SHP77 treated with DMSO at 0.1 percent for 48 hours (cell line): Measurements from ENCODE around the gene NRGN.
"Not testable (repeated sequence)": the region's sequence is repeated elsewhere in the genome, so short reads cannot be mapped to it uniquely, and the experiment has no call there.

Experiments
- DNase-seq: peaks from one replicate; lab custom pipeline; 2025; lab: John Stamatoyannopoulos, UW

NRGN gene

DNA sequence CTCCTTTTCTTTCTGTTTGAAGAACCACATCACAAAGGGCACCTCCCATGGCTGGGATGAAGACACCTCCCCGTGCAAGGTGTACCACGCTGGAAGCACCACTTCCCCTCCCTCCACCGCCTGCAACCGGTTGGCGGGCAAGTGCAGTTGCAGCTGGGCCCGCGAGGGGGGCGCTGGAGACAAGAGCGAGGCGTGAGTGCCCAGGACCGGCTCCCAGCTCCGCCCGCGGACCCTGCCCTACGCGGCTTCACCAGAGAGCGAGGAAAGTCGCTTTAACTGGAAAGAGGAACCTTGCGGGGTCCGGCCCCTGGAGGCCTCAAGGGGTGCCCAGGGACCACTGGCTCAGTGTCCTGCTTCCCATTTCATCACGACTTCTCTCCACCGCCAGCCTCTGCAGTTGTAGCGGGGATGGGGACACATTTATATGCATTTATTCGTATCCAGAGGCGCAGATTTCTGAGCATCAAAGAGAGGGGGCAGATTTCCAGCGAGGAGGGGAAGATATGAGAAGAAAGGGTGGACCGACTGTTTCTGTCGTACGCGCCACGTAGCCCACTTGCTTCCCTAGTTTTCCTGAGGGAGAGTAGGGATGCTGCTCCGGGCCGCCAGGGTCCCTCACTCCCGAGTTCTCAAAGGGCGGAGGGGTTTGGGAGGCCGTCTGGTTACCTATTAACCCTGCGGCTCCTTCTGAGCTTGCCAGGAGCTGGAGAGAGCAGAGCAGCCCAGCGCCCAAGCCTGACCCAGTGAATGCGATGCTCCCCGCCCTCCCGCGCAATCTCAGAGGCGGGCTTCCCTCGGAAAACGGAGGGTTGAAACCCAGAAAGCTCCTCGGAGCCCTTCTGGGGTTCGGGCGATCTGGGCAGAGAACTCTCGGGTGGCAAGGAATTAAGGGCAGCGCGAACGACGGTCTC is 18.9 kb downstream of the NRGN start:
- no peak for DNase-seq

DNA sequence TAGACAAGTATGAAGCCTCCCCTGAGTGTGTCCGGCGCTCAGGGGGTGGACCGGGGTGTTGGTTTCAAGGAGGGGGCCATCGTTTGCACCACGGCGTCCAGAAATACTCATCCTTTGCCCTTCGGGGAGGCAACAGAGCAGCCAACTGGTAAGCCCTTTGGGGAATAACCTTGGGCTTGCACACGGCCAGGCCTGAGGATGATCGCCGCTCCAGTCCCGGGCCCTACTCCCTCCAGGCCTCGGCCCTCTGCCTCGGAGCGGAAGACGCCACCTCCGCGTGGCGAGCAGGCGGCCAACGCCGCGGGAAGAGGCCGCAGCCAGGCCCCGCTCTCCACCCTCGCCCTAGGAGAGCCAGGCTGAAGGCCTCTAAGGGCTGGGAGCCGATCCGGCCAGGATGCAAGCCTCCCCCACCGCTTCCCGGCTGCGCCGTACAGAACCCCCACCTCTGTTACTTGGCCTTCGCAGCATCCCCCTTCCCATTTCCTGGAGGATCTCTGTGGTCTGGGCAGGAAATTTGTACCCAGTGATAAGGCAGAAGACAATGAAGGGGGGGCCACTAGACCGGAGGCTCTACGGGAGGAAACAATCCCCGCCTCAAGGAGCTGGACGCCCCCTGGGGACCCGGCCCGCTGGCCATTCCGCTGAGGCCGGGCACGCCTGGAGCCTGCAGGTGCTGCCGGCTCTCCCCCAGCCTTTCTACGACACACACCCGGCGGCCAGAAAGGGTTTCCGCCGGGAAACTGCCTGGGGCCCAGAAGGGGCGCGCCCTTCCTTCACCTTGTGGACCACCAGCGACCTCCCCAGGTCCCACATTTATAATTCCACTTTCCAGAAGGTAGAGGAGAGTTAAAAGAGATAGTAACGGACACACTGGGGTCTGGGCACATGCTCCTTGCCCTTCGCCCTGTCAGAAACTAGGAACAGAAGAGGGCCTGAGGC is 19.8 kb downstream of the NRGN start:
- no peak for DNase-seq

DNA sequence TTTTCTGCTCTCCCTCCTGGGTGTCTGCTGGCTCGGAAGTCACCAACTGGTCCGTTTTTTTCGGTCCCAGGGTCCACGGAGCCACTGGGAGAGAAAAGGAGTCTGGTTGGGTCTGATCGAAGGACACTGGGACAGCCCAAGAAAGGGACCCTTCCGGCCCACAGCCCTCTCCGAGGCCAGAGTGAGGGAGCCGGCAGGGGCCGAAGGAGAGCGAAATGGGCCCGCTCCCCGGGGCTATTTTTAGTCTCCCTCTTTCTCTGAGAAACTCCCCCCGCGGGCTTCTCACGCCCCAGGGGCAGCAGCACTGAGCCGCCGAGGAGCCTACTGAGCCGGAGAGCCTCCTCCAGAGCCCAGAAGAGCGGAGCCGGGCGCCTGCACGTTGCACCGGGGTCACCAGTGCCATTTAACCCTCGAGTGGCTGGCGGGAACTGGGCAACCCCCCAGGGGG is 20.5 kb downstream of the NRGN start:
- DNase-seq: no peak

DNA sequence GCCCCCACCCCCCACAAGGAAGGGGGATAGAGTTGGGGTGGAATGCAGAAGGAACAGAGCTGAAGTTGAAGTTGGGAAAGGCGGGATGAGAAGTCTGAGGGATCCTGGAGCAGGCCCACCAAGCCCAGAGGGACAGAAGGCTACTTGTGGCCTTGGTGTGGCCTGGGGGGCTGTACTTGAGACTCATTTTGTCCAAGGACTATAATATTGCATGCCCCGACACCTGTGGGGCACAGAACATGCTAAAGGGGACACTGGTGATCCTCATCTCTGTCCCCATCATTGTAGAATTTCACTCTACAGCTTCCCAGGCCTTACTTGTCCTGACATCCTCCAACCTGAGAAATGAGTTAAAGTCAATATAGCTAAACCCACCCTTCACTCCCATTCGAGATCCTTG is 21.1 kb downstream of the NRGN start:
- no peak for DNase-seq

DNA sequence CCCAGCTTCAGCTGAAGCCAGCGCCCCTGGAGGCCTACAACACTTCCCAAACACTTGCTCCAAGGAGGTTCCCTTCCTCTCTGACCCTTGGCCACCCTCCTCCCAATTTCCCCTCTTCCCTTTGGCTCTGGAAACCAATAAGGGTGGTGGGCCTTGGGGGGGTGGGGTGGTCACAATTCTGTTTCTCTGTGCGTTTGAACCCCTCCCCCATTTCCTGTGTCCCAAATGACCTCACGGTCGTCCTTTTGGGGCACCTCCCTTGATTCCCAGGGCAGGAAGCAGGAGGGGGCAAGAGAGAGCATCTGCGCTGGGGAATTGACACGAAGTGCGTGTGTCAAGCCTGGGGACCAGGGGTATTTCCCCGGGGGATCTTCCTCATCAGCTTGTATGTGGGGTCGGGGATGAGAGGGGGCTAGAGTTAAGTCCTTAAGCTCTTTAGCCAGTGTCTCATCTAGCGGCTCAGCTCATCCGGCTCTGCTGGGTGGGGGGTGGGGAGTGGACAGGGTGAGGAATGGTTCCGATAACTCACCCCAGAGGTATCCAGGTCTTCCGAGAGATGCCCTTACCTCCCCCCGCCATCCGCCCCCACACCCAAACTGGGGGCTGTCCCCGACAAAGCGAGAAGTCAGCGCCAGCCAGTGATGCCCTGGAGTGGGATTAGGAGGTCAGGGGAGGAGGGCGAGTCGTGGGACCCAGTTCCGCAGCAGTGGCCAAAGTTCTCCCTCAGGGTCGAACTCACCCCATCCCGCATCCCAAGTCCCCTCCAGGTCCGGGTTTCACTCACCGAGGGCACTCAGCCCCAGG is 21.8 kb downstream of the NRGN start:
- no peak for DNase-seq

DNA sequence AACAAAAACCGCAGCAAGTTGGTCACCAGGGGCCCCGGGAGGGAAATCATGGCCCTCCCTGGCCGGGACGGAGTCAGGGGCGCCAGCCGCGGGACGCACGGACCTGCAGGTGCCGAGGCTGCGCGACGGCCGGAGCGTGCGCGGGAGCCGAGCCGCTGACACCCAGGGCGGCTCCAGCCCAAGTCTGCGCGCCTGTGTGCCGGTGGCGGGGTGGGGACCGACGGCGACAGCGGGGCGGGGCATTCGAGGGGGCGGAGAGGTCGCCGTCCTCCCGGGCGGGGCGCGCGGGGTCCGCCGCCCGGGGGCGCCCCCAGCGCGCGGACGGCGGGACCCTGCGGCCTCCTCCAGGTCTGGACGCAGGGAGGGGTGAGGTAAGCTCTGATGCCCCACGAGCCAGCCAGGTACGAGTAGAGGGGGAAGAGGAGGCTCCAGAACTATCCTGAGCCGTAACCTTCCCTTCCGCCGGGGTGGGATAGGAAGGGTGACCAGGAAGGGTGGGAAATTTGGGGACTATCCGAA is 22.4 kb downstream of the NRGN start, which contains the start of gene ESAM:
TSS of gene ESAM (minus strand) at position 186 of the 519 bp plus-strand sequence. CDS start at position 50, 136 bp downstream.
- DNase-seq: no peak

DNA sequence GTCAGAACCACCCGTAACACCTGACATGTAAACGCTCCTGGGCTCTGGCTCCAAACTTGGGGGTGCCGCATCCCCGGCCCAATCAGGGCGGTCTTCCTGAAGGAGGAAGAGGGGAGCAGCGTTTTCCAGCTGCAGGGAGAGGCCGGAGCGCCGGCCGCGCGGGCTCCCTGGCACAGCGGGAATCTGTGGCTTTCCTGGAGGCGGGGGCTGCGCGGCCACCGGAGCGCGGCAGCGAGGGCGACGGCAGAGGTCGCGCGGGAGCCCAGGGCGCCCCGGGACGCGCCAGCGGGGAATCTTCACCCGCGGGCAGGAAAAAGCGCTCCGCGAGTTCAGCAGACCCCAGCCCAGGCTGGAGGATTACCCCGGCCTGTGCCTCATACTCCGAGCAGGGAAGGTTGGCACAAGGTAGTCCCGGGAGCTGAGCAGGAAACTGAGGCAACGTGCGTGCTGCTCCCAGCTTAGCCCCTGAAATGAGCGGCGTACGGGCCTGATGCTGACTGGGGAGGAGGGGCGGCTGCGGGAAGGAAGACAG is 22.9 kb downstream of the NRGN start:
- DNase-seq: no peak

DNA sequence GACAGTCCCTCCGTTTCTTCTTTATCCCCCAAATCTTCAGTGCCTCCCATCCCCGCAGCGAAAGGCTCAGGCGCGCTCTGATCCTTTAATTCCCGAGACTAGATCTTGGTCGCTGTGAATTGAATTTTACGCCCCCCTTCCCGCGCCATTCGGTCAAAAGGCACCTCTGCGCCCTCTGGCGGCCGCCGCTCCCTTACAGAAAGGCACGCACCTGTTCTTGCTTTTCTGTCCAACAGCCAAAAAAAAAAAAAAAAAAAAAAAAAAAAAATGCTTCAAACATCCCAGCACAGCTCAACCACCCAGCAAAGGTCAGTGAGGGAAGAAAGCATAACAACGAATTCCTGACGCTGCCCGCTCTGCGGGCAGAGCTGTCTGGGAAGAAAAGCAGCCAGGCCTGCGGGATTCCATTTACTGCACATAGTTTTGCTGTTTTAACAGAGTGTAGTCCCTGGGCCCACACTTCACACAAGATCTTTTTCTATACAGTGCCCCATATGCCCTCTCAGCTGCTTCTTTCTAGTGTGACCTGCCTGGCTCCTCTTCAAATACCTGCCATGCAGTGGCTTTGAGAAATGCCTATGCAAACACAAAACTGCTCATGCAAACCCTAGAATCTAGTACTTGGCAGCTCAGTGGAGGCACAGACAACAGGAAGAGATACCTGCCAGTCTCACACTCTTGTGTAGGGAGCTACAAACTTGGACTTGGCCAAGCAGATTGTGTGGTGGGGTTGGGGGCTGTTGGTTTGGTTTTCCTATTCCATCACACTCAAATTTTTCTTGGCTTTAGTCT is 23.6 kb downstream of the NRGN start:
- DNase-seq: peak; percentile 4

DNA sequence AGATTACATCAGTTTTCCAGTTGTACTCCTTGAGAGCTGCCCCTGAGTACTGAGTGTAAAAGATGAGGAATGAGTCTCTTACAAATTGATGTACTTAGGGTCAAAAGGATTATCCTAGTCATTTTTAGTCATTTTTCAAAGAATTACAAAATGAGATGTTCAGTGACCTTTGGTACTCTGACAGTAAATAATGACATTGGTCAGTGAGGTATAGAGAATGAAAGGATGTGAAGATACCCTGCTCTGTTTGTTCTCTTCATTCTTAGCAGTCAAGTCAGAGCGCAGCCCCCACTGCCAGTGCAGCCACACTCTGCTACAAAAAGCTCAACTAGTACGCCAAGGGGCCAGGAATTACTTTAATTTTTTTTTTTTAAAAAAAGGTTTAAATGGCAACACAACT is 26.4 kb downstream of the NRGN start:
- no peak for DNase-seq

DNA sequence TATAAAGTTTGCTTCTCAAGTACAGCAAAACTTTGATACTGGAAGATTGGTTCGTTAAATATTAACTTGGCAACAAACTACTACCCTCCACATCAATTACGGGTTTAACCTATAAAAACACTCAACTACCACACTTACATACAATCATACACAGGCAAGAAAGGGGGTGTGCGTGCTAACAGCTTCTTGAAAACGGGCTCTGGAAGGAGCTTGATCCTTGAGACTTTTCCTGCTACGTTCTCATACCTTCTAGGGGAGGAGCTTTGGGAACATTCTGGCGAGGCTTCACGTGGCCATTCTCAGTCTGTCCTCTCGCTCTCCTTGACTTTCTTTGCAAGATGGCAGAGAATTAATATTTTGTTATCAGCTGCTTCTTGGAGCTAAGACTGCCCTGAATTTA is 29.2 kb downstream of the NRGN start:
- DNase-seq: no peak

DNA sequence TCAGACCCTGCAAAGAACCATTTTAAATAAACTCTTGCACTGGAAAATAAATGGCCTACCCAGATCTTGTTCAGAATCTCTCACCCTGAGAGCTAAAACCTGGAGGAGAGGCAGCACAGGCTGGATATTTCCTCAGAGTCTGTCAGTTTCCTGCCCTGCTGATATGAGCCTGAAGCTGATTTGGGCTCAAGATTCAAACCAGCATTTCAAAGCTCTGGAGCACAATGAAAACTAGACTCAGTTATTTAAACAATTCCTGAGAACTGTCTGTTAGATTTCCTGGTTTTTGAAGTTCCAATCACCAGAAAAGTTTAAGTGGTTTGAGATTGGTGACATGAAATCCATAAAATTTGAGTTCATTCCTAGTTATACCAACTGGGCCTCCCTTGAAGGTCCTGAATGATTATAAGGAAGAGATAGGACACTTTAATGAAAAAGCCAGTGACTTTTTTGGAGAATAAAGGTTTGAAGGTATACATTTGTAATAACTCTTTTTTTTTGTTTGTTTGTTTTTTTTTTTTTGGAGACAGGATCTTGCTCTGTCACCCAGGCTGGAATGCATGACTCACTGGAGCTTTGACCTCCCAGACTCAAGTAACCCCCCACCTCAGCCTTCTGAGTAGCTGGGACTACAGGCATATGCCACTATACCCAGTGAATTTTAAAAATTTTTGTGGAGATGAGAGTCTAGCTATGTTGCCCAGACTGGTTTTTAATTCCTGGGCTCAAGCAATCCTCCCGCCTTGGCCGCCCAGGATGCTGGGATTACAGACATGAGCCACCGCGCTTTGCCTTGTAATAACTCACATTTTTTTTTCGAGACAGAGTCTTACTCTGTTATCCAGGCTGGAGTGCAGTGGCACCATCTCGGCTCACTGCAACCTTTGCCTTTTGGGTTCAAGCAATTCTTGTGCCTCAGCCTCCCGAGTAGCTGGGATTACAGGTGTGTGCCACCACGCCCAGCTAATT is 30.3 kb downstream of the NRGN start:
- no peak for DNase-seq

DNA sequence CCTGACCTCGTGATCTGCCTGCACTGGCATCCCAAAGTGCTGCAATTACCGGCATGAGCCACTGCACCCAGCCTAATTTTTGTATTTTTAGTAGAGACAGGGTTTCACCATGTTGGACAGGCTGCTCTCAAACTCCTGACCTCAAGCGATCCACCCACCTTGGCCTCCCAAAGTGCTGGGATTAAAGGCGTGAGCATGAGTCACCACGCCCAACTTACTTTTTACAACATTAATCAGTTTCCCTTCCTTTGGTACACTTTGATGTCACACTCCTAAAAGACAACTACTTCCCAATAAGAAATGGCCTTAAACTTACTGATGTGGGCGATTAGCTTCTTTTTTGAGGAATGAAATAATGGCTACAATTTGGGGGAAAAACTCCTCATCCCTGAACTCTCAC is 31.2 kb downstream of the NRGN start:
- DNase-seq: not testable (repeated sequence)

DNA sequence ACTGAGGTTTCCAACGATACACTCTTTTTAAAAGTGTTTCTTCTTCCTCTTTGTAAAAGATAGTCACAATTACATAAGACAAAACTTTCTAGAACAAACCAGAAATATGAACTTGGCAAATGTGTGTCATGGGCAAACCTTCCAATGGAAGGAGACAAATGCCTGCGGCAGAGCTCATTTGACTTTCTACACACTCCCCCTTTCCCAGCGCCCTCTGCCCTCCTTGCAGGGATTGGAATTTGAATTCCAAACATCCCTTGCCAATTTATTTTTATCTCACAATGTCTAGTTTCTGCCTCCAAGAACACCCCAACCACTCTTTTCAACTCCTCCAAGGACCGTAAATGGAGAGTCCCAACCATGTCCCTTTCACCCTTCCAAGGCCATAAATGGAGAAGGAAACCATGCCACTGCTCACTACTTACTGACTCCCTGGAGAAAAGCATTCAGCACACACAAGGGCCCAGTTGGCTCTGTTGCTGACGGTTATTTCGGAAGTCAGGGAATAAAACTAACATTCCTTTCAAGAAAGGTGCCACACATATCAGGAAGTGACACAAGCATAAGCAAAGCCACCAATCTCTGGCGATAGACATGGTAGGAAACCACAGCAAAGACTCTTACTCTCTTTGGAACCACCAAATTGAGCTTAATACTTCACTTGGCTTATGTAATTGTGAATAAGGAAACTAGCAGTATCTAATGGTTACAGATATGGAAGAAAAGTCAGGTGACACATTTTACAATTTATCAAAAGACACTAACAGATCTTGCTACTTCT is 37.3 kb downstream of the NRGN start:
- DNase-seq: no peak

DNA sequence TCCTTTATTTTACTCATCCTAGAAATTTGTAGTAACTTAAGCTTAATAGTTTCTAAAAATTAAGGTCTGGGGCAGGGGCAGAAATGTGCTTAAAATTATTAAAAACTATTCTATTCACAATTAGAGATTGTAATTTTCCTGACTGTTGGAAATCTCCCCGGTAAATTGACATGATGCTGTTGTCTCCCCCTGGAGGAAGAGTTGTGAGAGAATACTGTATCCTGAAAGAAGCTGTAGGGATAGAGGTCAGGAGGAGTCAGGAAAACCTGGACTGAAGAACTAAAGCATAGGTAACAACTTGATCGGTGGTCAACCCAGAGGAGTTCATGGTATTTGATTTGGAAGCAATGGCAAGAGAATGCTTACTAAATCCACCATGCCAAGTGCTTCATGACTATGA is 38.5 kb downstream of the NRGN start:
- no peak for DNase-seq

DNA sequence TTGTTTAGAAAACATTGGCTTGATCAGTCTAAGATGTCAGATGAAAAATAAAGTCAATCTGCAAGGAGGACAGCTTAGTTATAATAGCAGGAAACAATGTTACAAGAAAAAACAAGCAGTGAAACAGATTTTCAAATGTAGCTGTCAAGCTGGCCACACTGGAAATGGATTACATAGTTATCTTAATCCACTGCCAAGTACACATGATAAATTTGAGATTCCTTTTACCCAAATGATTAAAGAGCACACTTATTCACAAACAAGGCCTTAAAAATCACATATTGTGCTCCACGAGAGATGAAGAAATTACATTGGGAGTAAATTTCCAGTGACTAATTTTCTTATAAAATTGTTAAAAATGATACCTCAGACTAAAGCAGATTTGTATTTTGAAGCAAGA is 39.8 kb downstream of the NRGN start:
- DNase-seq: no peak

DNA sequence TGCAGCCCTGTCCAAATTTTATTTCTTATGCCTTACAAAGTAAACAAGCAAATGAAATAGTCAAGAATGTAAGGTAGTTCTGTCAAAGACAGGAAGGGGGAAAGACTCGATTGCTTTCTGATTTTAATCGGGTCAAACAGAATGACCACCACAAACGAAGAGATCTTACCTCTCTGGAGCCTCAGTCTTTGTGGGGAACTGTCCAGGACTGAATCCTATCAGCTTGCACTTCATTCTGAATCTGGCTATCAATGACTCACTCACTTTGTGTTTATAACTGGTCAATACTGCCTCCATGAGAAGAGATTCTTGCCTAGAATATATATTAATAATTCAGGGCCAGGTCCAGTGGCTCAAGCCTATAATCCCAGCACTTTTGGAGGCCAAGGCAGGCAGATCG is 43.3 kb downstream of the NRGN start:
- DNase-seq: no peak

DNA sequence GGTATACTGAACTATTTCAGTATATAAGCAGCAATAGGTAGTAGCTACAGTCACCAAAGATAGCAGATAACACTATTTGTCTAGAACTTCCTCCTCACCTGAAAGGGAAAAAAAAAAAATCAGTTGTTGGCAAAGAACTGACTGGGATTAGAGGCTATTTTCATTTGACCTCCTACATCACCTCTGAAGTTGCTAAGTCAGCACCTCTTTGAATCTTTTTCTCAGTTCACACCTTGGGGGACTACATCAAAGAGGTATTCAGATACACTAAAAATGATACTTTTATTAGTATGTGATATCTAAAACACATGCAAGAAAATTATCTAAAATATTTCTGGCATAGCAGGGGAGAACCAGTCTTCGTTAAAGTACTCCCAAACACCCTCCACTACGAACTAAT is 44.3 kb downstream of the NRGN start:
- no peak for DNase-seq

DNA sequence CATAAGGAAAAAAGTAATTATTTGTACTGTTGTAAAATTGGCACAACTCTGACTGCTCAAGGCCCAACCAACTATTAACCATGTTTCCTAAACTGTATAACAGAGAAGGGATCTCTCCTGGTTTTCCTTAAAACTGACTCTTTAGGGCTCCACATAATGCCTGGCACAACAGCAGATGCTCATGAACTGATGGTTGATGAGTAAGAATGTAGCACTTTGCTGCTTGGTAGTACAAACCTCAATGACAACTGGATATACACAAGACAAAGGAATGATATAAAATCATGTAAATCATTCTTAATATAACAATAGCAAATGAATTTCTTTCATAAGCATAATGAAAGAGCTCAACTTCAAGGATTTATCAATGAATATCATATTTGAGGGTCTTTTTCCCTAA is 48.8 kb downstream of the NRGN start:
- no peak for DNase-seq
